SK-N-MC (cell line): ENCODE measurements around the gene APMAP.

Source experiments
- EZH2 ChIP-seq: fragments of 200-600 bp; sonication (generic); IDR thresholded peaks from one replicate; pipeline ENCODE4 v1.6.1; 2017; ENCODE audit warnings: antibody characterized with exemption
- FOXP2 ChIP-seq: optimal IDR thresholded peaks from 2 replicates; pipeline ENCODE3; 2011; ENCODE audit warnings: mild to moderate bottlenecking, moderate library complexity; ENCODE audit not compliant: insufficient read depth; ENCODE audit errors: extremely low read length, control extremely low read depth
- POLR2AphosphoS5 ChIP-seq: IDR thresholded peaks from 2 replicates; pipeline ENCODE4 v1.6.1; 2012; ENCODE audit warnings: mild to moderate bottlenecking, low read depth, low read length, borderline replicate concordance

DNA sequence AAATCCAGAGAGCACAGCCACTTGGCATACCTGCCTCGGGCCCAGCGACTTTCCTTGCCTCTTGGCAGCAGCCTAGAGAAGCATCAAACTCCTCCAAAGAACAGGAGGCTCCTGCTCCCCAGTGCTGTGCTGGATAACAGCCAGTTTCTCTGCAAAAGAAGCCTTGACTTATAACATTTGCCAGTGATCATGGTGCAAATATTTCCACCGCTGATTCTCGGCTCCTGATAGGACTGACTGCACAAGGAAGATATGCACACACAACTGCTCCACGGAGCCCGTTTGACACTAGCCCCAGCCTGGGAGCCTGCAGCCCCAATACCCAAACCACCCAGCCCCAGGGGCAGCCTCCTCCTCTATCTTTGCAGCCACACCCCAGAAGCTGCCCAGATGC is 47.9 kb upstream of the APMAP start:
- TF ChIP-seq POLR2AphosphoS5 (no peak), FOXP2 (no peak), EZH2 (no peak)
